GM12801 (cell line): ENCODE results near the gene SNX5.

Experiments
- CTCF ChIP-seq: IDR thresholded peaks from one replicate; pipeline ENCODE4 v1.5.1; 2011; ENCODE audit warnings: control low read depth; ENCODE audit not compliant: insufficient read length; ENCODE audit errors: extremely low read depth

Gene SNX5

DNA sequence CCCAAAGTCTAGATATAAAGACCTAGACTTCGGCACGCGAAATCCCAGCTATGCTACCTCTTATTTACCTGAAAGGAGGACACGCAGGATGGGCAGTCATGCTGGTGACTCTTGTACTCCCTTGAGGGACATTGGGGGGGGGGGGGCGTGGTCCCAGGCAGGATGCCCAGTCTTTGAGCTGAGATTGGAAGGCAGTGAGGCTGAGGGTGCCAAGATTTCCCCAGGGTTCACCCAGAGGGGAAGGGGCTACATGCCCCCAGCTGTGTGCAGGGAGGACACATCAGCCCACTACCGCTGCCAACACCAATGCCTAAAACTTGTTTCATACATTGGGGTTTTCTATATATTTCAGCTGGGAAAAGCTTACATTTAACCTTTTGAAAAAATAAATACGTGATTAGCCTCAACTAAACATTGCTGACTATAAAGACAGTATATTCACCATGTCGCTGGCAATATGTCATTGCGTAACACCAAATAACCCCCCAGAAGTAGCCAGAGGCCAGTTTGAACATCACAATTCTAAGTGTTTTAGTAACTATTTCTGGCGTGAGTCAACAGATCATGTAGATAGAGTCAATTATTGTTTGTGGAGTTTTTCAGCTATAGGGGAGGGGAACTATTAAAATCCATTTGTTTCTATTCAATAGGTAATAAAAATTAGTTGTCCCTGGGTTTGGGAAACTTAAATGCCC, 21.8 kb upstream of the SNX5 start:
- TF ChIP-seq CTCF = no peak

GRCh38 chr20:17987988-17988387, 19.4 kb upstream of the SNX5 start:
- TF ChIP-seq CTCF = no peak

DNA sequence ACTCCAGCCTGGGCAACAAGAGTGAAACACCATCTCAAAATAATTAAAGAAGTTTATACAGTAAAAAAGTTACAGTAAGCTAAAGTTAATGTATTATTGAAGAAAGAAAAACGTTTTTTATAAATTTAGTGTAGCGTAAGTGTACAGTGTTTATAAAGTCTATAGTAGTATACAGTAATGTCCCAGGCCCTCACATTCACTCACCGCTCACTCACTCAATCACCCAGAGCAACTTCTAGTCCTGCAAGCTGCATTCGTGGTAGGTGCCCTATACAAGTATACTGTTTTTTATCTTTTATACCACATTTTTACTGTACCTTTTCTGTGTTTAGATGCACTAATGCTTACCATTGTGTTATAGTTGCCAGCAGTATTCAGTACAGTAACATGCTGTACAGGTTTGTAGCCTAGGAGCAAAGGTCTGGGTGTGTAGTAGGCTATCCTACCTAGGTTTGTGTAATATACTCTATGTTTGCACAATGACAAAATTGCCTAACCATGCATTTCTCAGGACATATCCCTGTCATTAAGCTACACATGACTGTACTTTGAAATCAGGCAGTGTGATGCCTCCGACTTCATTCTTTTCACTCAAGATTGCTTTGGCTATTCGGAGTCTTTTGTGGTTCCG, 16.9 kb upstream of the SNX5 start:
- TF ChIP-seq CTCF = no peak

GRCh38 chr20:17976305-17976704, 7.7 kb upstream of the SNX5 start:
- no peak for TF ChIP-seq CTCF

DNA sequence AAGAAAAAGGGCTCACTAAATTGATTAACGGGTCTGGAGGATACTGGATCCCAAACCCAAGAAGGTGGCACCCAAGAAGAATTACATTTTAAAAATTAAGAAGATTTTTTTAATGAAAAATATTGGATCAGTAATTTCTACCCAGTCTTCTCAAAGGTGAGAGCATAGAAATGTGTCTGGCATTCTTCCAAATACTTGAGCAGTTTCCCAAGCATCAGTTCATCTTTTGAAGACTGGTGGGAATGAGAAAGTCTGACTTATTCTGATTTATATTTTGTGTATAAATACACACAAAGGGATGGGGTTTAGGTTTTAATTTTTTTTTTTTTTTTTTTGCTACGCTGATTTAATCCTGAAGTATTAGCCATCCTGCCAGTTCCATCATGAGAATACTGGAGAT, 3.5 kb upstream of the SNX5 start:
- no peak for TF ChIP-seq CTCF

- TF ChIP-seq CTCF = no peak
Observed at GRCh38 chr20:17971300-17972013, 2.9 kb upstream of the SNX5 start.

DNA sequence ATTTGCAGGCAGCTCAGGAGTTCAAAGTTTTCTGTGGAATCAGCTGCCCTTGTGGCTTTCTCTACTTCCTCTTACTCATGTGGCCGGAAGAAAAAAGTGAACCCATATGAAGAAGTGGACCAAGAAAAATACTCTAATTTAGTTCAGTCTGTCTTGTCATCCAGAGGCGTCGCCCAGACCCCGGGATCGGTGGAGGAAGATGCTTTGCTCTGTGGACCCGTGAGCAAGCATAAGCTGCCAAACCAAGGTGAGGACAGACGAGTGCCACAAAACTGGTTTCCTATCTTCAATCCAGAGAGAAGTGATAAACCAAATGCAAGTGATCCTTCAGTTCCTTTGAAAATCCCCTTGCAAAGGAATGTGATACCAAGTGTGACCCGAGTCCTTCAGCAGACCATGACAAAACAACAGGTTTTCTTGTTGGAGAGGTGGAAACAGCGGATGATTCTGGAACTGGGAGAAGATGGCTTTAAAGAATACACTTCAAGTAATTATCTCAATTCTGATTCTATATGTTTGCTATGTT, 1.4 kb upstream of the SNX5 start:
- no peak for TF ChIP-seq CTCF
